Left ventricle myocardium inferior (tissue), 1 donor: Measurements from ENCODE around the gene ZFPL1. TPM values are rescaled to one million over a fixed set of nuclear protein-coding genes. Genes with fewer than 3 reads are reported as not detected.

ENCODE experiments used
- DNase-seq: peaks from one replicate; pipeline ENCODE4 v3.0.0-alpha.2; 2020
- H3K27ac ChIP-seq: fragments of 200-600 bp; replicated peaks from 2 replicates; pipeline ENCODE4 v1.8.0; 2021
- H3K27me3 ChIP-seq: fragments of 200-600 bp; 2 replicates; pipeline ENCODE4 v1.8.0; 2021; ENCODE audit warnings: low read depth
- H3K36me3 ChIP-seq: fragments of 200-600 bp; 2 replicates; pipeline ENCODE4 v1.8.0; 2021
- H3K4me1 ChIP-seq: fragments of 200-600 bp; 2 replicates; pipeline ENCODE4 v1.8.0; 2021
- H3K4me3 ChIP-seq: fragments of 200-600 bp; 2 replicates; pipeline ENCODE4 v1.8.0; 2021; ENCODE audit warnings: mild to moderate bottlenecking, moderate library complexity
- H3K9me3 ChIP-seq: fragments of 200-600 bp; replicated peaks from 2 replicates; pipeline ENCODE4 v1.8.0; 2021
- intact Hi-C: fragments of 100-400 bp; cut with micrococcal nuclease; formaldehyde crosslinking; loops from one replicate; pipeline ENCODE4 v1.11.0; 2022
- total RNA-seq: library from RNA; stranded (reverse); fragmentation: NEBNext Ultra II Directional; extraction: Animal tissue kit (Norgen Biotek cat#: 25700); gene quantifications from one replicate; pipeline ENCODE4 v1.2.1, GENCODE V29; 2021
- TF ChIP-seq, protein P1 (sequence below): fragments of 200-600 bp; IDR thresholded peaks from 2 replicates; pipeline ENCODE4 v1.8.0; 2021; ENCODE audit warnings: antibody characterized with exemption, mild to moderate bottlenecking, borderline replicate concordance
- donor health status: DM: no; HTN: yes; CAD: no; lungs with severe emphysema.

The ZFPL1 gene
- total RNA-seq, 1 donor from 2014 or later: 23.1 TPM

DNA sequence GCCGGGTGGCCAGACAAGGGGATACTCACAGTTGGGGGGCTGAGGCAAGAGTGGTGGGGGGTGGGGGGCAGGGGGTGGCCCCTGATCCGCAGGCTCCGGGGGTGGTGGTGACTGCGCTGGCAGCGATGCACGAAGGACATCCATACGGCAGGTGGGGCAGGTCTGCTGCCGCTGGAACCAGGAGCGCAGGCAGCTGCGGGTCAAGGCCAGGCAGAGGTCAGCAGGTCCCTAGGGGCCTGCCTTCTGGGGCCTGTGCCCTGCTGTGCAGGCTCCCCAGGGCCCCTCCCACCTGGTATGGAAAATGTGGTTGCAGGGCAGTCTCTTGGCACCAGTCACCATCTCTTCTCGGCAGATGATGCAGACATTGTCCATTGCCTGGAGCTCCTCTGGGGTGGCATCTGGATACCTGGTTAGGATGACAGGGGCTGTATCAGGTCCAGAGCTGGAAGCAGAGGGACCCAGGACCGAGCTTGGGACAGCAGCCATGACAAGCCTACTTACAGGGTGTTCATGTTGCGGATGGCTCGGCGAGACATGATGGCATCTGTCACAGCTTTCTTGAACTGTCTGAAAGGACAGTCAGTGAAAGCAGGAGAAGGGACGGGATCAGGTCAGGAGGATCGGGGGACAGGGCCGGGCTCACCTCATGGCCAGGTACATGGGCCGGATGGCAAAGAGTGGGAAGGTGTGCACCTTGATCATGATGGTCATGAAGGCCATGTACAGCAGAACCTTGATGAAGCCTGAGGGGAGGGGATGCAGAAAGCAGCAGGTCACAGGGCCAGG is 46.8 kb downstream of the ZFPL1 start:
- Histone ChIP-seq H3K27me3 (no peaks in the 10 kb centered on the region), H3K4me3 (no peak overlapping the region), H3K27ac (no peak overlapping the region), H3K4me1 (peaks cover 31% of the 10 kb centered on the region), H3K36me3 (peaks cover 72% of the 10 kb centered on the region), H3K9me3 (no peaks in the 10 kb centered on the region)
- TF ChIP-seq, protein P1, sequence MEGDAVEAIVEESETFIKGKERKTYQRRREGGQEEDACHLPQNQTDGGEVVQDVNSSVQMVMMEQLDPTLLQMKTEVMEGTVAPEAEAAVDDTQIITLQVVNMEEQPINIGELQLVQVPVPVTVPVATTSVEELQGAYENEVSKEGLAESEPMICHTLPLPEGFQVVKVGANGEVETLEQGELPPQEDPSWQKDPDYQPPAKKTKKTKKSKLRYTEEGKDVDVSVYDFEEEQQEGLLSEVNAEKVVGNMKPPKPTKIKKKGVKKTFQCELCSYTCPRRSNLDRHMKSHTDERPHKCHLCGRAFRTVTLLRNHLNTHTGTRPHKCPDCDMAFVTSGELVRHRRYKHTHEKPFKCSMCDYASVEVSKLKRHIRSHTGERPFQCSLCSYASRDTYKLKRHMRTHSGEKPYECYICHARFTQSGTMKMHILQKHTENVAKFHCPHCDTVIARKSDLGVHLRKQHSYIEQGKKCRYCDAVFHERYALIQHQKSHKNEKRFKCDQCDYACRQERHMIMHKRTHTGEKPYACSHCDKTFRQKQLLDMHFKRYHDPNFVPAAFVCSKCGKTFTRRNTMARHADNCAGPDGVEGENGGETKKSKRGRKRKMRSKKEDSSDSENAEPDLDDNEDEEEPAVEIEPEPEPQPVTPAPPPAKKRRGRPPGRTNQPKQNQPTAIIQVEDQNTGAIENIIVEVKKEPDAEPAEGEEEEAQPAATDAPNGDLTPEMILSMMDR: no peak
- DNase-seq: no peak
- intact Hi-C loops: no loop called here

DNA sequence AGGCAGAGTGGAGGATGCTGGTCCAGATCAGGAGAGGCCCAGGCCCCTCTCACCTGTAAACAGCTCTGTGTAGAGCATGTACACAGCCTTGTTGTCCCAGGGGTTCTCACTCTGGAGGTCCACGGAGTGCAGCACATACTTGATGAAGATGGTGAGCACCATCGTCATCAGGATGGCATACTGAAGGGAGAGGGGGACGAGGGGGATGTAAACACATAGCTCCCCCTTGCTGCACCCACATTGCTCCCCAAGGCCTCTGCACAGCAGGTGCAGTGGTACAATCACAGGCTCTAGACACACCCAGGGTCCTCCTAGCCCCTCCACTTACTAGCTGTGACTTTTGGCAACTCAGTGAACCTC is 47.4 kb downstream of the ZFPL1 start:
- no peaks in the 10 kb centered on the region for H3K27me3 ChIP-seq
- H3K27ac ChIP-seq: no peak overlapping the region
- peaks cover 35% of the 10 kb centered on the region for H3K4me1 ChIP-seq
- H3K4me3 ChIP-seq: no peak overlapping the region
- intact Hi-C loops: no loop called here
- TF ChIP-seq, protein P1: no peak
- DNase-seq: no peak
- H3K9me3 ChIP-seq: no peaks in the 10 kb centered on the region
- H3K36me3 ChIP-seq: peaks cover 67% of the 10 kb centered on the region

DNA sequence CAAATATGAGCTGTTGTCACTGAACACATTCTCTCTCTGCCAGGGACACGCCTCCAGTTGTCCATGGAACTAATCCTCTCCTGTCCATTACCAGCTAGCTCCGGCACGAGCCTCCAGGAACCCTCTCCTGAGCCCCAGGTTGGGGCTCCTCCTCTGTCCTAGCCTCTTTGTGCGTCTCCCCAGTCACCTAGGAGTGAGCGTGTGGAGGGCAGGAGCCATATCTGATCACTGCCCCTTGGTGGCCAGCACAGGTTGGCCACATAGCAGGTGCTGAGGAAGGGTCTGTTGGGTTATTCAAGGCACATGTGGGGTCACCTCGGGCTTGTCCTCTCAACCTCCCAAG is 47.8 kb downstream of the ZFPL1 start:
- no peak for DNase-seq
- intact Hi-C loops: no loop called here
- Histone ChIP-seq H3K4me1 (peaks cover 35% of the 10 kb centered on the region), H3K27ac (no peak overlapping the region), H3K9me3 (no peaks in the 10 kb centered on the region), H3K36me3 (peaks cover 62% of the 10 kb centered on the region), H3K27me3 (no peaks in the 10 kb centered on the region), H3K4me3 (no peak overlapping the region)
- TF ChIP-seq, protein P1: no peak

DNA sequence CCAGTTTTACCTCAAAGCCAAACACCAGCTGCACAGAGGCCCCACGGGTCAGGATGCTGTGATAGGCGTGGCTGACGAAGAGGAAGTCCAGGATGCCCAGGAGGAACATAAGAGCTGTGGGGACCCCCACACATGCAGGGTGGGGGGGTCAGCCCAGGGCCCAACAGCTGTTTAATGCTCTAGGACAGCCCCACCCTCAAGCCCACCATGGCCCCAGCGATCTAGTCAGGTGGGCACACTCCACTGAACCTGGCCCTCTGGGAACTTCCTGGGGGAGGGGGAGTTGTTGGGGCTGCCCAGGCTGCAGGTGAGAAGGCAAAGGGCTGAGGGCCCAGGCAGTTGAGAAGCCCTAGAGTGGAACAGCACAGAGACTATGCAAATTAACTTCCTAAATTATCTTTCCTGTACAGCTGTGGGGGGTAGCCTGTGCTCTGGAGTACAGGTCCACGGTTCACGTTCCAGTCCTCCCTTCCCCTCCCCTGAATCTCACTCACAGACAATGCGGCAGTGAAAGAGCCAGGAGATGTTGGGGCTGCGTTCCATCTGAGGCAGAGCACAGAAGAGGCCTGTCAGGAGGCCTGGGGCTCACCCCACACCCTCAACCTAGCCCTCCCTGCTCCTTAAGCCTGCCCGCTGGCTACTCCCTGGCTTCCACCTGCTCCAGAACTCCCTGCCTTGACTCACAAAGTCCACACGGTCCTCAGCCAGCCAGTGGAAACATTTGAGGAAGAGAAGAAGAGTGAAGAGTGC is 48.4 kb downstream of the ZFPL1 start:
- Histone ChIP-seq H3K4me1 (peaks cover 35% of the 10 kb centered on the region), H3K27ac (no peak overlapping the region), H3K27me3 (no peaks in the 10 kb centered on the region), H3K4me3 (peak overlapping the region; percentile 99), H3K36me3 (peaks cover 57% of the 10 kb centered on the region), H3K9me3 (no peaks in the 10 kb centered on the region)
- intact Hi-C loops: no loop called here
- TF ChIP-seq, protein P1: no peak
- DNase-seq: no peak

DNA sequence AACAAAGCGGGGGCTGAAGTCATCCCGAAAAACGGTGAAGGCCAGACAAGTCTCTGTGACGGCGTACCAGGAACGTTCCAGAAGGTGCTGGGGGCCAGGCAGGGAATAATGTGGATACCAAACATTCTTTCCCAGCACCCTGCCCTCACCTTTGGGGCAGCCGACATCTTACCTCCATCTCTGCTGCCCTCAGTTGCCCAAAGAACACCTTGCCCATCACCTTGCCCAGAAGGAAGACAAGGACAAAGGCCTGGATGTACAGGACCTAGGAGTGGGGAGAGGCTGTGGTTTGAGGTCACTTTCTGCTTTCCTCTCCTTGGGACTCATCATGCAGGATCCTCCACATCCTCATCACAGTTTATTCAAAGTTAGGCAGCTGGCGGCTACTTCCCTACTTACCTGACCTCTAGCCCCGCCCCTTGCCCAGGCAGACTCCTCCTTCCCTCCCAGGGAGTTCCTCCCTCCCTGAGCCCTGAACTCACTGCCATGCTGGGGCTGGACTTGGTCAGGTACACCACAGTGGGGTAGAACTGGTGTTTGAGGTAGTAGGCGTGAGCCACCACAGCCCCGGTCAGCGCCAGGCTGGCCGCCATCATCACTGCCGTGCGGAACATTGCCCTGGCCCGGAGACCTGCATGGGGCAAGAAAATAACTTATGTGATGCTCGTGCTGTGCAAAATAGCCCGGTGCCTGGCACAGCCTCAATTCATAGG is 49.1 kb downstream of the ZFPL1 start:
- no peak for DNase-seq
- Histone ChIP-seq H3K27ac (peak overlapping the region; percentile 100), H3K36me3 (peaks cover 49% of the 10 kb centered on the region), H3K9me3 (no peaks in the 10 kb centered on the region), H3K4me1 (peaks cover 35% of the 10 kb centered on the region), H3K27me3 (no peaks in the 10 kb centered on the region), H3K4me3 (peak overlapping the region; percentile 99)
- TF ChIP-seq, protein P1: no peak
- intact Hi-C loops: no loop called here
